MCF 10A (cell line): ENCODE data around the gene PODNL1. TPM values are rescaled to one million over a fixed set of nuclear protein-coding genes. Genes with fewer than 3 reads are reported as not detected.

Source experiments
- BruUV-seq: library from RNA; stranded (reverse); fragments of 400-500 nt; replicated peaks from 2 replicates; lab custom pipeline; 2021; lab: Mats Ljungman, UMichigan
- CTCF ChIA-PET: fragments of 300-600 bp; sonication (Branson Sonifier 250); formaldehyde crosslinking; extraction: SDS; loops from one replicate; lab custom pipeline; 2021; ENCODE audit warnings: antibody characterized with exemption, inconsistent platforms; lab: Yijun Ruan, JAX
- POLR2A ChIA-PET: fragments of 300-600, 350-650 bp; sonication (Branson Sonifier 250); formaldehyde crosslinking; extraction: SDS; loops from one replicate; lab custom pipeline; 2020; ENCODE audit warnings: antibody characterized with exemption, inconsistent platforms; lab: Yijun Ruan, JAX
- DNase-seq: peaks from one replicate; pipeline ENCODE4 v3.0.0-alpha.2; 2018; ENCODE audit not compliant: unreplicated experiment
- H3K27ac Mint-ChIP-seq: one replicate; pipeline ENCODE4 v1.8.0; 2022; ENCODE audit warnings: mild to moderate bottlenecking, low read depth, mixed read lengths; ENCODE audit not compliant: unreplicated experiment
- H3K27me3 Mint-ChIP-seq: one replicate; pipeline ENCODE4 v1.8.0; 2022; ENCODE audit warnings: mixed read lengths; ENCODE audit not compliant: insufficient read depth, unreplicated experiment
- H3K36me3 Mint-ChIP-seq: one replicate; pipeline ENCODE4 v1.8.0; 2022; ENCODE audit warnings: mild to moderate bottlenecking, moderate library complexity, mixed read lengths; ENCODE audit not compliant: insufficient read depth, unreplicated experiment
- H3K4me1 Mint-ChIP-seq: one replicate; pipeline ENCODE4 v1.8.0; 2022; ENCODE audit warnings: mixed read lengths; ENCODE audit not compliant: insufficient read depth, unreplicated experiment
- H3K4me3 Mint-ChIP-seq: one replicate; pipeline ENCODE4 v1.8.0; 2022; ENCODE audit warnings: mild to moderate bottlenecking, moderate library complexity, mixed read lengths; ENCODE audit not compliant: unreplicated experiment
- H3K9me3 Mint-ChIP-seq: one replicate; pipeline ENCODE4 v1.8.0; 2022; ENCODE audit warnings: mixed read lengths; ENCODE audit not compliant: unreplicated experiment
- CTCF ChIP-seq: fragments of 200-600 bp; IDR thresholded peaks from one replicate; pipeline ENCODE4 v1.8.0; 2022; ENCODE audit warnings: antibody characterized with exemption, mild to moderate bottlenecking; ENCODE audit not compliant: unreplicated experiment
- intact Hi-C: fragments of 100-400 bp; cut with micrococcal nuclease; formaldehyde crosslinking; loops from 2 replicates; pipeline ENCODE4 v1.14.1; 2022
- total RNA-seq: library from RNA; stranded (reverse); gene quantifications from 2 replicates; pipeline ENCODE4 v1.2.3, GENCODE V29; 2022

Gene PODNL1
- total RNA-seq, 1 experiment from 2014 or later, result 0.51 TPM

DNA sequence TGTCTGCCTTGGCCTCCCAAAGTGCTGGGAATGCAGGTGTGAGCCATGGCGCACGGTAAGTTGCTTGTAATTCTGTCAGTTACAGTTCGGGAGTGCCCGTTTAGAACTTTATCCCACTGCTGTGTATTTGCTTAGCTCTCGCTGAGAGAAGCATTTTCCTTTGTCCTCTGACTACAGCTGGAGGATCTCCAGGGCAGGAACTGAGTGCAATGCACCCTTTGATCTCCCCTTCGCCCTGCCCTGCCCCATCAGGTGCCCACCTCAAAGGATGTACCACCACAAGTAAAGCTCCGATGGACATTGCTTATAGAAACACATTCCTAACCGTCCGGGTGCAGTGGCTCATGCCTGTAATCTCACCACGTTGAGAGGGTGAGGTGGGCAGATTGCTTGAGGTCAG, 38.8 kb downstream of the PODNL1 start:
- H3K4me1 Mint-ChIP-seq, result no peaks in the 10 kb centered on the region
- BruUV-seq, result no TSS peak

GRCh38 chr19:13896227-13896626, 42.0 kb downstream of the PODNL1 start:
- ChIA-PET POLR2A (no interaction called here), CTCF (no interaction called here)
- H3K27ac Mint-ChIP-seq, result no peak overlapping the region
- BruUV-seq, result no TSS peak
- H3K9me3 Mint-ChIP-seq, result no peaks in the 10 kb centered on the region
- TF ChIP-seq CTCF, result no peak
- H3K4me1 Mint-ChIP-seq, result no peaks in the 10 kb centered on the region
- no peak overlapping the region for H3K4me3 Mint-ChIP-seq
- no peaks in the 10 kb centered on the region for H3K36me3 Mint-ChIP-seq
- DNase-seq, result no peak
- no peaks in the 10 kb centered on the region for H3K27me3 Mint-ChIP-seq
- intact Hi-C loops, result no loop called here

More for the DNA sequence above, 38.8 kb downstream of the PODNL1 start:
- ChIA-PET CTCF (interaction anchor here (0.6 kb wide), 1 partner anchor 14 kb away, joined by 4 read pairs; no protein-coding TSS in a partner anchor), POLR2A (no interaction called here)
- no peak for TF ChIP-seq CTCF
- Mint-ChIP-seq H3K36me3 (no peaks in the 10 kb centered on the region), H3K4me3 (no peak overlapping the region), H3K27me3 (no peaks in the 10 kb centered on the region), H3K27ac (no peak overlapping the region), H3K9me3 (no peaks in the 10 kb centered on the region)
- intact Hi-C loops, result no loop called here
- DNase-seq, result no peak

DNA sequence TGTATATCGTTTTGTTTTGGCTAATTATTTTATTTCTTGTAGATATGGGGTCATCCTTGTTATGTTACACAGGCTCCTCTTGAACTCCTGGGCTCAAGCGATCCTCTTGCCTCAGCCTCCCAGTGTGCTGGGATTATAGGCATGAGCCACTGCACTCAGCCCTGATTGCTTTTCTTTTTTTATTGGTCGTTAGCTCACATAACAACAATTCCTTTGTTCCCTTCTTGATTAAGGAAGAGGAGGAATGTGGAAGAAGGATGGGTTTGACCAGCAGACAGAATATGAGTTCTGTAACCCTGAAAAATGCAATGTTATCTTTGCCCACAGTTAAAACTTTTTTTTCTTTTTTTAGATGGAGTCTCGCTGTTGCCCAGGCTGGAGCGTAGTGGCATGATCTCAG, 43.7 kb downstream of the PODNL1 start:
- ChIA-PET POLR2A (no interaction called here), CTCF (interaction anchor here (1.2 kb wide), 1 partner anchor 9 kb away, joined by 3 read pairs; no protein-coding TSS in a partner anchor)
- Mint-ChIP-seq H3K4me3 (no peak overlapping the region), H3K4me1 (no peaks in the 10 kb centered on the region), H3K27me3 (no peaks in the 10 kb centered on the region), H3K27ac (no peak overlapping the region), H3K9me3 (no peaks in the 10 kb centered on the region), H3K36me3 (no peaks in the 10 kb centered on the region)
- BruUV-seq, result no TSS peak
- intact Hi-C loops, result no loop called here
- no peak for TF ChIP-seq CTCF
- no peak for DNase-seq

- Mint-ChIP-seq H3K27me3 (no peaks in the 10 kb centered on the region), H3K36me3 (no peaks in the 10 kb centered on the region), H3K9me3 (no peaks in the 10 kb centered on the region), H3K27ac (no peak overlapping the region), H3K4me1 (no peaks in the 10 kb centered on the region), H3K4me3 (no peak overlapping the region)
- intact Hi-C loops, result no loop called here
- TF ChIP-seq CTCF, result no peak
- CTCF ChIA-PET, result interaction anchor here (0.5 to 0.7 kb wide), 2 partner anchors 121 to 612 kb away, joined by 3 read pairs; no protein-coding TSS in a partner anchor
- POLR2A ChIA-PET, result no interaction called here
- BruUV-seq, result no TSS peak
- no peak for DNase-seq
Observed at GRCh38 chr19:13892870-13893269, 45.3 kb downstream of the PODNL1 start.
